GM12878 (cell line): ENCODE measurements around the gene APBB1IP. TPM values are rescaled to one million over a fixed set of nuclear protein-coding genes. Genes with fewer than 3 reads are reported as not detected.

ENCODE experiments used
- ATAC-seq: fragments of 200-7000 bp; cut with Tn5 transposase; 3 replicates; pipeline ENCODE4 v1.9.1; 2020; ENCODE audit warnings: mild to moderate bottlenecking, moderate library complexity
- BruUV-seq: library from RNA; stranded (reverse); fragments of 400-500 nt; replicated peaks from 2 replicates; lab custom pipeline; 2021; lab: Mats Ljungman, UMichigan
- CTCF ChIA-PET: fragments of 300-600 bp; sonication (Branson Sonifier 250); formaldehyde crosslinking; extraction: SDS; loops from one replicate; lab custom pipeline; 2021; ENCODE audit warnings: inconsistent platforms; lab: Yijun Ruan, JAX
- POLR2A ChIA-PET: fragments of 350-600 bp; formaldehyde crosslinking; extraction: SDS; loops from one replicate; lab custom pipeline; 2021; ENCODE audit warnings: inconsistent platforms; lab: Charles Lee
- RAD21 ChIA-PET: fragments of 300-600 bp; sonication (Branson Sonifier 250); formaldehyde crosslinking; loops from one replicate; lab custom pipeline; 2023; ENCODE audit warnings: antibody characterized with exemption; ENCODE audit not compliant: unreplicated experiment; lab: Charles Lee
- SMC1A ChIA-PET: fragments of 300-600 bp; sonication (Branson Sonifier 250); formaldehyde crosslinking; loops from one replicate; lab custom pipeline; 2023; ENCODE audit not compliant: unreplicated experiment, uncharacterized antibody; lab: Charles Lee
- DNase-seq: peaks from one replicate; pipeline ENCODE4 v3.0.0-alpha.2; 2011; ENCODE audit warnings: low read depth, low spot score
- FAIRE-seq: peaks from 3 replicates; lab custom pipeline; 2011; peaks lifted over from hg19 to GRCh38; lab: Jason Lieb, UNC
- H2AFZ ChIP-seq: 2 replicates; pipeline ENCODE4 v1.6.0; 2011; ENCODE audit warnings: low read depth, low read length, control low read depth; ENCODE audit not compliant: control insufficient read depth
- H3K27ac ChIP-seq: 2 replicates; pipeline ENCODE4 v1.5.1; 2011; ENCODE audit warnings: control low read depth; ENCODE audit not compliant: control insufficient read depth, insufficient read depth
- H3K27me3 ChIP-seq, 2 experiments: replicated peaks in 1 of 2; 2 replicates each; pipeline versions ENCODE4 v1.6.0 to v1.6.1; 2011; ENCODE audit warnings: low read length in 1 of 2; ENCODE audit not compliant: control insufficient read depth in 2 of 2, insufficient read depth in 2 of 2
- H3K36me3 ChIP-seq, 2 experiments: 2 replicates each; pipeline ENCODE4 v1.5.1; 2011; ENCODE audit warnings: low read length in 1 of 2; ENCODE audit not compliant: control insufficient read depth in 2 of 2, insufficient read depth in 2 of 2
- H3K4me1 ChIP-seq: 2 replicates; pipeline ENCODE4 v1.6.1; 2011; ENCODE audit warnings: mild to moderate bottlenecking, low read length, moderate library complexity, mixed read lengths; ENCODE audit not compliant: control insufficient read depth, insufficient read depth
- H3K4me2 ChIP-seq: 2 replicates; pipeline ENCODE4 v1.6.0; 2011; ENCODE audit warnings: control low read depth; ENCODE audit not compliant: control insufficient read depth, insufficient read depth
- H3K4me3 ChIP-seq: fragments of 200-600 bp; sonication (generic); 2 replicates; pipeline ENCODE4 v1.5.1; 2016
- H3K79me2 ChIP-seq: 2 replicates; pipeline ENCODE4 v1.6.0; 2011; ENCODE audit warnings: low read length; ENCODE audit not compliant: control insufficient read depth, insufficient read depth
- H3K9ac ChIP-seq: 2 replicates; pipeline ENCODE4 v1.8.0; 2011; ENCODE audit warnings: low read length, control low read depth, mixed read lengths; ENCODE audit not compliant: control insufficient read depth, insufficient read depth
- H3K9me3 ChIP-seq: replicated peaks from 3 replicates; pipeline ENCODE4 v1.5.1; 2011; ENCODE audit warnings: mild to moderate bottlenecking, low read length; ENCODE audit not compliant: control insufficient read depth, insufficient read depth
- H4K20me1 ChIP-seq: 2 replicates; pipeline ENCODE4 v1.6.0; 2011; ENCODE audit not compliant: control insufficient read depth, insufficient read depth
- BACH1 ChIP-seq: fragments of 450-650 bp; IDR thresholded peaks from 2 replicates; pipeline ENCODE4 v1.6.1; 2017; ENCODE audit warnings: mild to moderate bottlenecking, borderline replicate concordance
- BHLHE40 ChIP-seq, 2 experiments: fragments of 450-650 bp in 1 of 2; IDR thresholded peaks; 2 replicates each; pipeline ENCODE4 v1.6.1; 2011 to 2017; ENCODE audit warnings: low read depth in 2 of 2, borderline replicate concordance in 1 of 2, improper control_type of control experiment in 1 of 2, low read length in 1 of 2, mild to moderate bottlenecking in 1 of 2
- CREM ChIP-seq: IDR thresholded peaks from 2 replicates; pipeline ENCODE4 v1.6.1; 2014; ENCODE audit warnings: antibody characterized with exemption, low read depth
- ELK1 ChIP-seq: IDR thresholded peaks from 2 replicates; pipeline ENCODE4 v1.6.1; 2012; ENCODE audit warnings: low read depth, low read length, improper control_type of control experiment
- EZH2 ChIP-seq: IDR thresholded peaks from 2 replicates; pipeline ENCODE4 v1.6.1; 2012; ENCODE audit warnings: low read depth, mild to moderate bottlenecking, control low read depth, inconsistent platforms, low read length, borderline replicate concordance; ENCODE audit not compliant: control insufficient read depth
- FOXK2 ChIP-seq: fragments of 450-650 bp; IDR thresholded peaks from 2 replicates; pipeline ENCODE4 v1.6.1; 2017; ENCODE audit warnings: mild to moderate bottlenecking, moderate library complexity
- IKZF1 ChIP-seq: fragments of 450-650 bp; conservative IDR thresholded peaks from 2 replicates; pipeline ENCODE4 v1.6.1; 2017; ENCODE audit warnings: antibody characterized with exemption, mild to moderate bottlenecking
- IKZF2 ChIP-seq, 2 experiments: fragments of 450-650 bp; IDR thresholded peaks; 2 replicates each; pipeline ENCODE4 v1.6.1; 2017; ENCODE audit warnings: mild to moderate bottlenecking in 2 of 2, moderate library complexity in 2 of 2
- MTA3 ChIP-seq: IDR thresholded peaks from 2 replicates; pipeline ENCODE4 v1.6.1; 2012; ENCODE audit warnings: low read length, inconsistent platforms, borderline replicate concordance
- SMAD1 ChIP-seq: fragments of 450-650 bp; IDR thresholded peaks from 2 replicates; pipeline ENCODE4 v1.6.1; 2018; ENCODE audit warnings: mild to moderate bottlenecking, low read depth; ENCODE audit not compliant: partially characterized antibody
- STAT1 ChIP-seq: fragments of 450-650 bp; conservative IDR thresholded peaks from 2 replicates; pipeline ENCODE4 v1.6.1; 2014; ENCODE audit warnings: antibody characterized with exemption, mild to moderate bottlenecking
- YBX1 ChIP-seq: fragments of 450-650 bp; IDR thresholded peaks from 2 replicates; pipeline ENCODE4 v1.6.1; 2016; ENCODE audit warnings: antibody characterized with exemption
- ZBED1 ChIP-seq: IDR thresholded peaks from 2 replicates; pipeline ENCODE4 v1.6.1; 2016; ENCODE audit warnings: borderline replicate concordance
- ZBTB11 ChIP-seq: fragments of 450-650 bp; formaldehyde crosslinking; IDR thresholded peaks from 2 replicates; pipeline ENCODE4 v1.5.0; 2022; ENCODE audit warnings: mild to moderate bottlenecking, missing genetic modification characterization
- ZNF384 ChIP-seq: IDR thresholded peaks from 2 replicates; pipeline ENCODE4 v1.6.1; 2012; ENCODE audit warnings: low read depth, mild to moderate bottlenecking, low read length, improper control_type of control experiment, borderline replicate concordance
- in situ Hi-C: fragments of 300-500 bp; cut with MboI; formaldehyde crosslinking; loops from 9 replicates; pipeline ENCODE4 v1.14.3; 2018; ENCODE audit warnings: mixed read lengths
- intact Hi-C: fragments of 100-400 bp; cut with micrococcal nuclease; formaldehyde crosslinking; loops from one replicate; pipeline ENCODE4 v1.14.2; 2022; ENCODE audit not compliant: unreplicated experiment
- polyA plus RNA-seq, 11 experiments: library from polyadenylated mRNA; depleted of rRNA in 4 of 11; unstranded in 6 of 11; stranded (reverse) in 5 of 11; fragments of >200 nt; fragmentation: Nextera tagmentation in 4 of 11; fragmentation: Illumina TruSeq in 1 of 11; extraction: Ambion mirVana in 4 of 11; extraction: Trizol in 1 of 11; gene quantifications; 1 replicate in 1 of 11; 2 replicates in 10 of 11; pipeline versions ENCODE4 v1.2.1 to v1.2.3, GENCODE V29; 2011 to 2016; ENCODE audit warnings: inconsistent platforms in 2 of 11, missing spikeins in 2 of 11, low read depth in 1 of 11
- total RNA-seq, 4 experiments: library from RNA; depleted of rRNA in 3 of 4; stranded (reverse); fragments of >200 nt in 3 of 4; fragmentation: Illumina TruSeq in 1 of 4; extraction: Trizol in 1 of 4; gene quantifications; 2 replicates each; pipeline versions ENCODE4 v1.2.1 to v1.2.3, GENCODE V29; 2013 to 2021

Gene APBB1IP
- total and polyA plus RNA-seq, 10 of the 15 experiments (the other 5 are each of a cell fraction or from before 2014, with no cell fraction given), result 7.3 to 67.4 (median 19.9) TPM

DNA sequence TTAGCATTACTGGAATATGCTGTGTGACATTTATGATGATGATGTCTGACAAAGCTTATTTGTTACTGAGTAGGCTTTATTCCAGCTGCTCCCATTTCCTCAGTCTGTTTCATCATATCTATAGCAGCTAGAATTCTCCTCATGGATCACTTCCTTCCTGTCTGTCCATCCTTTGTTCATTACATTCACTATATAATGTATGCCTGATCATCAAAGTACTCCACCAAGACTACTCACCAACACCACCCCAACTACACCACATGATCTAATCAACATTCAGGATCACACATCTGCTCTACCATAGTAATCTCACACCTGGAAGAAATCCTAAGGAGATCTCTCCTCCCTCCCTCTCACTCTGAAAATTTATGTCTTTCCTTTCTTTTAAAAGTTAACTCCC lies 61.3 kb downstream of the APBB1IP start:
- peaks cover 5 to 24% of the 10 kb centered on the region in 2 experiments; a peak in 3 of 4 replicates for H3K36me3 ChIP-seq
- no peak overlapping the region for H3K9ac ChIP-seq
- H3K79me2 ChIP-seq, result no peaks in the 10 kb centered on the region
- no peak overlapping the region for H3K4me2 ChIP-seq
- intact Hi-C loops, result no loop called here
- no peak overlapping the region for H2AFZ ChIP-seq
- no peak overlapping the region for H3K27ac ChIP-seq
- FAIRE-seq (no peak), DNase-seq (no peak)
- H3K4me1 ChIP-seq, result no peaks in the 10 kb centered on the region
- RAD21 ChIA-PET, result no interaction called here
- TF ChIP-seq IKZF2 (IDR thresholded peaks at IDR 0.05) (no peak), ELK1 (no peak), FOXK2 (no peak), ZBTB11 (CRISPR knock-in tag) (no peak), EZH2 (no peak), ZNF384 (no peak), CREM (no peak), SMAD1 (no peak), BHLHE40 (IDR thresholded peaks at IDR 0.05; ENCODE audit: borderline replicate concordance in 1 of 2, low read depth in 2 of 2, low read length in 1 of 2) (no peak), YBX1 (no peak), ZBED1 (no peak), BACH1 (no peak), MTA3 (no peak), STAT1 (no peak), IKZF1 (no peak)
- TF ChIP-seq, all 136 proteins: peak for 0
- SMC1A ChIA-PET, result no interaction called here
- in situ Hi-C loops, result no loop called here
- POLR2A ChIA-PET, result interaction anchor here (0.6 kb wide), 1 partner anchor 358 kb away, joined by 4 read pairs; no protein-coding TSS in a partner anchor
- ATAC-seq, result no peak
- CTCF ChIA-PET, result interaction anchor here (1.1 to 1.8 kb wide), 3 partner anchors 60 to 164 kb away, joined by 3 to 5 read pairs (median 3); no protein-coding TSS in a partner anchor
- Histone ChIP-seq H3K9me3 (no peaks in the 10 kb centered on the region), H3K27me3 (no peaks in the 10 kb centered on the region), H4K20me1 (no peaks in the 10 kb centered on the region), H3K4me3 (no peak overlapping the region)
- BruUV-seq, result no TSS peak
